Ishikawa (cell line): ENCODE measurements around the gene C12orf76.

Source experiments
- CEBPB ChIP-seq: IDR thresholded peaks from 2 replicates; pipeline ENCODE4 v1.6.1; 2012
- CREB1 ChIP-seq: IDR thresholded peaks from 2 replicates; pipeline ENCODE4 v1.6.1; 2012; ENCODE audit warnings: low read depth
- EGR1 ChIP-seq: IDR thresholded peaks from 2 replicates; pipeline ENCODE4 v1.6.1; 2012
- EP300 ChIP-seq: IDR thresholded peaks from 2 replicates; pipeline ENCODE4 v1.6.1; 2012; ENCODE audit warnings: borderline replicate concordance
- FOXM1 ChIP-seq: IDR thresholded peaks from 2 replicates; pipeline ENCODE4 v1.6.1; 2012; ENCODE audit warnings: low read depth, borderline replicate concordance
- MAX ChIP-seq: IDR thresholded peaks from 2 replicates; pipeline ENCODE4 v1.6.1; 2012
- NFIC ChIP-seq: IDR thresholded peaks from 2 replicates; pipeline ENCODE4 v1.6.1; 2012
- RAD21 ChIP-seq: IDR thresholded peaks from 2 replicates; pipeline ENCODE4 v1.6.1; 2012; ENCODE audit warnings: low read depth
- REST ChIP-seq: IDR thresholded peaks from 2 replicates; pipeline ENCODE4 v1.6.1; 2012; ENCODE audit warnings: low read depth, mild to moderate bottlenecking
- TAF1 ChIP-seq: IDR thresholded peaks from 2 replicates; pipeline ENCODE4 v1.6.1; 2012; ENCODE audit warnings: low read depth, mild to moderate bottlenecking
- TCF12 ChIP-seq: IDR thresholded peaks from 2 replicates; pipeline ENCODE4 v1.6.1; 2012; ENCODE audit warnings: low read depth
- TEAD4 ChIP-seq: IDR thresholded peaks from 2 replicates; pipeline ENCODE4 v1.6.1; 2012
- USF1 ChIP-seq: IDR thresholded peaks from 2 replicates; pipeline ENCODE4 v1.6.1; 2012
- YY1 ChIP-seq: IDR thresholded peaks from 2 replicates; pipeline ENCODE4 v1.6.1; 2012; ENCODE audit warnings: low read depth
- ZBTB7A ChIP-seq: IDR thresholded peaks from 2 replicates; pipeline ENCODE4 v1.6.1; 2012; ENCODE audit warnings: low read depth

C12orf76 gene

GRCh38 chr12:110073049-110073831 lies 24.9 kb upstream of the C12orf76 start:
- TF ChIP-seq MAX (0 out of 2 replicates have a peak, but pooled peaks have one; percentile 37), USF1 (no peak), CREB1 (no peak), FOXM1 (no peak)

GRCh38 chr12:110071967-110072366 lies 23.6 kb upstream of the C12orf76 start:
- TF ChIP-seq EP300 (no peak), MAX (no peak), REST (no peak), TAF1 (no peak), FOXM1 (no peak), EGR1 (no peak), ZBTB7A (no peak)

GRCh38 chr12:110071504-110071903 lies 23.2 kb upstream of the C12orf76 start:
- no peak for TF ChIP-seq ZBTB7A
- TF ChIP-seq TEAD4: no peak
- TF ChIP-seq USF1: no peak
- TF ChIP-seq FOXM1: no peak
- TF ChIP-seq TCF12: no peak
- no peak for TF ChIP-seq NFIC
- no peak for TF ChIP-seq RAD21
- TF ChIP-seq EGR1: no peak
- no peak for TF ChIP-seq EP300
- TF ChIP-seq CEBPB: no peak
- TF ChIP-seq CREB1: no peak
- no peak for TF ChIP-seq REST
- no peak for TF ChIP-seq MAX
- TF ChIP-seq YY1: no peak
- no peak for TF ChIP-seq TAF1

- no peak for TF ChIP-seq FOXM1
- no peak for TF ChIP-seq RAD21
- TF ChIP-seq USF1: no peak
- TF ChIP-seq YY1: no peak
- TF ChIP-seq TEAD4: no peak
- no peak for TF ChIP-seq MAX
- TF ChIP-seq REST: no peak
- TF ChIP-seq EP300: no peak
- no peak for TF ChIP-seq CEBPB
- TF ChIP-seq TAF1: no peak
- TF ChIP-seq EGR1: no peak
Measured at GRCh38 chr12:110068654-110069053, 20.3 kb upstream of the C12orf76 start.
